ENCODE results near the gene RHEB.

RHEB gene

DNA sequence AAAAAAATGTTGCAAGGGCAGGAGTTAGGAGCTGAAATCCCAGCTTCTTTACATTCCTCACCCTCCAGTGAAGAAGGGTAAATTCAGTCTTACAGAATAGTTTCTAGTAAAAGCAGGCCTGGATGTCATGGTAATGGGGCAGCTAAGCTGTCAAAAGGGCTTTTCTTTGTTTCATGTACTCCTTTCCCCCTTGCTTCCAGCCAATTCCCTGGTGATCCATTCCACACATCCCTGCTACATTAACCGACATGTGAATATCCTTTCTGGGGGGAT lies 36.0 kb downstream of the RHEB start:
- Histone ChIP-seq H3K9ac (no peak overlapping the region), H3K79me2 (peaks cover 3% of the 10 kb centered on the region), H3K27ac (no peak overlapping the region), H3K9me3 (ENCODE audit: control insufficient read depth, low read length) (no peaks in the 10 kb centered on the region), H3K27me3 (ENCODE audit: control insufficient read depth, insufficient read depth, low read length) (no peaks in the 10 kb centered on the region), H3K4me3 (ENCODE audit: low read depth, low read length) (no peak overlapping the region), H3K4me2 (ENCODE audit: low read length) (no peak overlapping the region), H3K36me3 (ENCODE audit: control insufficient read depth, insufficient read depth, low read length) (no peaks in the 10 kb centered on the region), H3K4me1 (peaks cover 2% of the 10 kb centered on the region), H2AFZ (no peak overlapping the region)
- TF ChIP-seq, protein P1, sequence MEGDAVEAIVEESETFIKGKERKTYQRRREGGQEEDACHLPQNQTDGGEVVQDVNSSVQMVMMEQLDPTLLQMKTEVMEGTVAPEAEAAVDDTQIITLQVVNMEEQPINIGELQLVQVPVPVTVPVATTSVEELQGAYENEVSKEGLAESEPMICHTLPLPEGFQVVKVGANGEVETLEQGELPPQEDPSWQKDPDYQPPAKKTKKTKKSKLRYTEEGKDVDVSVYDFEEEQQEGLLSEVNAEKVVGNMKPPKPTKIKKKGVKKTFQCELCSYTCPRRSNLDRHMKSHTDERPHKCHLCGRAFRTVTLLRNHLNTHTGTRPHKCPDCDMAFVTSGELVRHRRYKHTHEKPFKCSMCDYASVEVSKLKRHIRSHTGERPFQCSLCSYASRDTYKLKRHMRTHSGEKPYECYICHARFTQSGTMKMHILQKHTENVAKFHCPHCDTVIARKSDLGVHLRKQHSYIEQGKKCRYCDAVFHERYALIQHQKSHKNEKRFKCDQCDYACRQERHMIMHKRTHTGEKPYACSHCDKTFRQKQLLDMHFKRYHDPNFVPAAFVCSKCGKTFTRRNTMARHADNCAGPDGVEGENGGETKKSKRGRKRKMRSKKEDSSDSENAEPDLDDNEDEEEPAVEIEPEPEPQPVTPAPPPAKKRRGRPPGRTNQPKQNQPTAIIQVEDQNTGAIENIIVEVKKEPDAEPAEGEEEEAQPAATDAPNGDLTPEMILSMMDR (IDR thresholded peaks at IDR 0.05), result no peak

- H3K27ac ChIP-seq, result no peak overlapping the region
- no peak overlapping the region for H3K4me3 ChIP-seq (ENCODE audit: low read depth, low read length)
- no peak overlapping the region for H3K4me2 ChIP-seq (ENCODE audit: low read length)
- H3K36me3 ChIP-seq (ENCODE audit: control insufficient read depth, insufficient read depth, low read length), result no peaks in the 10 kb centered on the region
- peaks cover 3% of the 10 kb centered on the region for H3K79me2 ChIP-seq
- no peak overlapping the region for H3K9ac ChIP-seq
- TF ChIP-seq, protein P1 (IDR thresholded peaks at IDR 0.05), result no peak
- H2AFZ ChIP-seq, result no peak overlapping the region
- H3K9me3 ChIP-seq (ENCODE audit: control insufficient read depth, low read length), result no peaks in the 10 kb centered on the region
- H3K27me3 ChIP-seq (ENCODE audit: control insufficient read depth, insufficient read depth, low read length), result no peaks in the 10 kb centered on the region
- no peaks in the 10 kb centered on the region for H3K4me1 ChIP-seq
These were observed 36.6 kb downstream of the RHEB start for GRCh38 chr7:151482883-151483710.

DNA sequence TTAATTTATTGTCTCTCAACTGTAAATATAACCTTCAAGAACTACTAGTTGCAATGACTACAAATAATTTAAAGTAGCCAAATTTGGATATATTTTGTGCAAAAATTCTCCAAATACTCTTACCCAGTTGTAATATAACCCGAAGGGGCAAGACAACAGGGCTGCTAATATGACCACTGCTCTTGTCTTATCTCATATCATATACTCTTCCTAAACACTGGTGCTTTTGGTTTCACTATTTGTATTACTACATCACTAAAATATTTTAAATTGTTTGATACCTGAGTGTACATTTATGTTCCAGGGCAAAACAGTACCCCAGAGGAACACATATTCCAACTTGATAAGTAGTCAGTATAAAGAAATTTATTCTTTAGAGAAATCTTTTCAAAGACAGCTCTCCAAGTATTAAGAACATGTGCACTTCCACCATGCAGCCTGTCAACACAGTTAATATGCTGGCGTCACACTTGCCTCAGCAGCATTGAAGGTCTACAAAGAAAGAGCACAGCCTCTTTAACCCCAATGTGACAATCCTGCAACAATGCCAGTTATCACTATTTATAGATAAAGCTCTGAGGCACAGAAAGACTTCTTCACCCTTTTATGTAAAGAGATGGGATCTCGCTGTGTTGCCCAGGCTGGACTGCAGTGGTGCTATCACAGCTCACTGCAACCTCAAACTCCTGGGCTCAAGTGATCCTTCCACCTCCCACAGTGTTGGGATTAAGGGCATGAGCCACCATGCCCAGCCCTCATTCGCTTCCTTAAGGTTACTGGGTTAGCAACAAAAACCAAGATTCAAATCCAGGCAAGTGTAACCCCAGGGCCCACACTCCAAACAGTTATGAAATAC lies 37.8 kb downstream of the RHEB start:
- H3K27ac ChIP-seq, result no peak overlapping the region

GRCh38 chr7:151477867-151478266 lies 41.8 kb downstream of the RHEB start:
- H3K9me3 ChIP-seq (ENCODE audit: control insufficient read depth, low read length), result no peaks in the 10 kb centered on the region
- no peak overlapping the region for H3K9ac ChIP-seq
- H3K4me3 ChIP-seq (ENCODE audit: low read depth, low read length), result no peak overlapping the region
- H3K79me2 ChIP-seq, result peaks cover 13% of the 10 kb centered on the region
- H3K4me2 ChIP-seq (ENCODE audit: low read length), result no peak overlapping the region
- H2AFZ ChIP-seq, result no peak overlapping the region
- no peaks in the 10 kb centered on the region for H3K27me3 ChIP-seq (ENCODE audit: control insufficient read depth, insufficient read depth, low read length)
- no peak overlapping the region for H3K27ac ChIP-seq
- H3K4me1 ChIP-seq, result no peaks in the 10 kb centered on the region
- H3K36me3 ChIP-seq (ENCODE audit: control insufficient read depth, insufficient read depth, low read length), result no peaks in the 10 kb centered on the region
- TF ChIP-seq, protein P1 (IDR thresholded peaks at IDR 0.05), result no peak

More for the DNA sequence above, 37.8 kb downstream of the RHEB start:
- Histone ChIP-seq H3K4me1 (no peaks in the 10 kb centered on the region), H3K79me2 (peaks cover 6% of the 10 kb centered on the region), H2AFZ (no peak overlapping the region), H3K4me2 (ENCODE audit: low read length) (no peak overlapping the region), H3K27me3 (ENCODE audit: control insufficient read depth, insufficient read depth, low read length) (no peaks in the 10 kb centered on the region), H3K9ac (no peak overlapping the region), H3K9me3 (ENCODE audit: control insufficient read depth, low read length) (no peaks in the 10 kb centered on the region), H3K4me3 (ENCODE audit: low read depth, low read length) (no peak overlapping the region), H3K36me3 (ENCODE audit: control insufficient read depth, insufficient read depth, low read length) (no peaks in the 10 kb centered on the region)
- TF ChIP-seq, protein P1 (IDR thresholded peaks at IDR 0.05), result no peak
